ENCODE measurements around the gene IFNW1. TPM values are rescaled to one million over a fixed set of nuclear protein-coding genes. Genes with fewer than 3 reads are reported as not detected.

The IFNW1 gene
- total RNA-seq, 6 experiments from 2014 or later, result not detected

DNA sequence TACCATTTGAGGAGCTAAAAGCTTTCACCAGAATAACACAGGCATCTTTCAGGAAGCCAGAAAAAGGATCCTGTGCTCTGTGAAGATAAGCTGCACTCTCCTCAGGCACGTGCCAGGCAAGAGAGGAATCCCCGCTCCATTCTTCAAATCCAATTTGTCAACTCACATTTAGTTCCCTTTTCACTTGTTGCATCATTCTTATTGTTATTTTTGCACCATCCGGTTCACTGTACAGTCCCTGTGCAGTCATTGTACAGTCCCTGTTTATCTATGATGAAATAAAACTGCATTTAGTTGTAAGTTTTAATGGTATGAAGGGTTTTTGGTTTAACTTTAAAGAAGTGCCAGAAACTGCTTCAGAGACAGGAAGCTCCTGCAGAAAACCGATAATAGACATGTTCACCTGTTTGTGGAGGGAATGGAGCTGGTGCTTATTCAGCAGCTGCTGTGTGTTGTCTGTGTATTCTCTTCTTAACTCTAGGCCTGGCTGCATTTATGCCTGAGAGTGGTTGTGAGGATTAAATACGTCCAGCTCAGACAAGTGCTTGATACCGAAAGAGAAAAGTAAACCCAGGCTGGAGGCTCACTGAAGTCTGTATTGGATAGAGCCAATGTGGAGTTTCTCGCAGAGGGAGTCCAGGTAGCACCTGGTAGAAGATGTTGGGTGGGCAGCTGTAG, 22.4 kb downstream of the IFNW1 start:
- H3K9me3 Mint-ChIP-seq, result no peaks in the 10 kb centered on the region

DNA sequence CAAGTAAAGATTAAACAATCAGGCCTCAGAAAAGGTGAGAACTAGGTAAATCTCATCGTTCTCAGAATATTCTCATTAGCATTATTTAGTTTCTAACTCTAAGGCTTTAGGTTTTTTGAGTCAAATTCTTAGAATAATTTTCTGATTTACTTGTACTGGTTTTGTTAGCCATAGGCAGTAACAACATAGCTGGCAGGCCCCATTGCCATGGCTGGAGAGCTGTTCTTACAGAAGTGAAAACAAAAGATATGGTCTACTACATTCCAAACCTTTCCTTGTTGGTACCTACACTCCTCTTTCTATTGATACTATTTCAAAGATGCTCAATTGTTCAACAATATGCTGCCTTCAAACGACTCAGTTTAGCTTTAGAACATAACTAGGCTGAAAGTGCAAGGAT, 27.3 kb downstream of the IFNW1 start:
- Mint-ChIP-seq H3K9me3 (no peaks in the 10 kb centered on the region), H3K27me3 (ENCODE audit: insufficient read depth) (peaks cover 20% of the 10 kb centered on the region), H3K36me3 (ENCODE audit: low read depth) (no peaks in the 10 kb centered on the region), H3K4me1 (ENCODE audit: low read depth) (no peaks in the 10 kb centered on the region), H3K27ac (no peak overlapping the region), H3K4me3 (no peak overlapping the region)
- TF ChIP-seq, protein P1, sequence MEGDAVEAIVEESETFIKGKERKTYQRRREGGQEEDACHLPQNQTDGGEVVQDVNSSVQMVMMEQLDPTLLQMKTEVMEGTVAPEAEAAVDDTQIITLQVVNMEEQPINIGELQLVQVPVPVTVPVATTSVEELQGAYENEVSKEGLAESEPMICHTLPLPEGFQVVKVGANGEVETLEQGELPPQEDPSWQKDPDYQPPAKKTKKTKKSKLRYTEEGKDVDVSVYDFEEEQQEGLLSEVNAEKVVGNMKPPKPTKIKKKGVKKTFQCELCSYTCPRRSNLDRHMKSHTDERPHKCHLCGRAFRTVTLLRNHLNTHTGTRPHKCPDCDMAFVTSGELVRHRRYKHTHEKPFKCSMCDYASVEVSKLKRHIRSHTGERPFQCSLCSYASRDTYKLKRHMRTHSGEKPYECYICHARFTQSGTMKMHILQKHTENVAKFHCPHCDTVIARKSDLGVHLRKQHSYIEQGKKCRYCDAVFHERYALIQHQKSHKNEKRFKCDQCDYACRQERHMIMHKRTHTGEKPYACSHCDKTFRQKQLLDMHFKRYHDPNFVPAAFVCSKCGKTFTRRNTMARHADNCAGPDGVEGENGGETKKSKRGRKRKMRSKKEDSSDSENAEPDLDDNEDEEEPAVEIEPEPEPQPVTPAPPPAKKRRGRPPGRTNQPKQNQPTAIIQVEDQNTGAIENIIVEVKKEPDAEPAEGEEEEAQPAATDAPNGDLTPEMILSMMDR (IDR thresholded peaks at IDR 0.05), result no peak
- DNase-seq, result no peak

More for the DNA sequence above, 22.4 kb downstream of the IFNW1 start:
- Mint-ChIP-seq H3K27me3 (ENCODE audit: insufficient read depth) (peaks cover 32% of the 10 kb centered on the region), H3K4me1 (ENCODE audit: low read depth) (no peaks in the 10 kb centered on the region), H3K4me3 (no peak overlapping the region), H3K27ac (no peak overlapping the region), H3K36me3 (ENCODE audit: low read depth) (no peaks in the 10 kb centered on the region)
- TF ChIP-seq, protein P1 (IDR thresholded peaks at IDR 0.05), result no peak
- DNase-seq, result no peak

DNA sequence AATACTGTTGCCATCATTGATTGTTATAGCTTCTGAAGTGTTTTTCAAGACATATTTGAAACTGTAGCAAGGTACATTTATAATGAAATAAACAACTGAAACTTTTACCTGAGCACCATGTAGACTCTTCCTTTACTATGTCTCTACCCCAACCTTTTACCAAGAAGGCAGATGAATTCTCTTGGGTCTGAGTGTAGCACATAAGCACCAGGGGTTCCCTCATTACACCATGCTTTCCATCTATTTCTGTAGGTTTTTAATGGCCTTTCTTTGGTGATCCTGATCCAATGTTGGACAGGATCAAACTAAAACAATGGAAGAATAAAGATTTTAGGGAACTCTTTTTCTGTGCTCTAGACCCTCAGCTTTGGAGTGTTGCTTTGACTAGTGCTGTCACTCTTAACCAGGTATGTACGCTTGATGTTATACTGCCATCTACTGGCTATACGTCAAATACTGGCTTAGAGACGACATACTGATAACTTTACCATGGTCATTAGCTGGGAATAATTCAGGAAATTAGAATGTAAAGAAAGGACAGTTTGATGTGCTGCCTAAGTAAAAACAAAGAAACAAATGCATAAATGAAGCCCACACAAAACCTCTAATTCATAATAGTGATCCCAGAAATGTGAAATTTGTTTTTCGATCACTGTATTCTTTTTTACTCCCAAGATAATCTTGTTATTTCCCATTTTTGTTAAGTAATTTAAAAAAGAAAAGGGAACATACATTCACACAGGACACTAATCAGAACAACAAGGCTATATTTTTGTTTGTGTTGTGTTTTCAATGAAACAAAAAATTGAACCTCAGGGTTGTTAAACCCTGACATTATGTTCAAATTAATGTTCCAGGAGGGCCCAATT, 30.7 kb downstream of the IFNW1 start:
- Mint-ChIP-seq H3K27ac (no peak overlapping the region), H3K9me3 (no peaks in the 10 kb centered on the region), H3K4me1 (ENCODE audit: low read depth) (no peaks in the 10 kb centered on the region), H3K36me3 (ENCODE audit: low read depth) (no peaks in the 10 kb centered on the region), H3K4me3 (no peak overlapping the region), H3K27me3 (ENCODE audit: insufficient read depth) (peaks cover 4% of the 10 kb centered on the region)
- TF ChIP-seq, protein P1 (IDR thresholded peaks at IDR 0.05), result peak; percentile 93
- DNase-seq, result peak; percentile 48

DNA sequence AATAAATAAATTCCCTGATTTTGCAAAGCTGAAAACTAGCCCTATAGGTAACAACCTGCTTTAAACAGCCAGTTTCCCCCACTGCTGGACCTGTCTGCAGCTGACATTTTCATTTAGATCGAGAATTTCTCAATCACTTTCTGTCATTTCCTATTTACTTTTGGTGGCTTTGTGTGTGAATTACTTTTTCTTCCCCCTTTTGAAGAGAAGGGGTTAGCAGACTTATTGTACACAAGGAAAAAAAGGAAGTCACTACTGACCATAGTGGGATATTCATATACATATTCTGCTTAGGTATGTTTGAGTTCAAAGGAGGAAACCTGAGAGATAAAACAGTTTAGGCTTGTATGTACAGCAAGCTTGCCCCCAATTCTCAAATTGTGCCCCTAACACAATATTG, 36.8 kb downstream of the IFNW1 start:
- Mint-ChIP-seq H3K4me3 (no peak overlapping the region), H3K9me3 (no peaks in the 10 kb centered on the region), H3K27me3 (ENCODE audit: insufficient read depth) (peaks cover 2% of the 10 kb centered on the region), H3K4me1 (ENCODE audit: low read depth) (peaks cover 7% of the 10 kb centered on the region), H3K36me3 (ENCODE audit: low read depth) (no peaks in the 10 kb centered on the region), H3K27ac (no peak overlapping the region)
- no peak for DNase-seq
- TF ChIP-seq, protein P1 (IDR thresholded peaks at IDR 0.05), result no peak

DNA sequence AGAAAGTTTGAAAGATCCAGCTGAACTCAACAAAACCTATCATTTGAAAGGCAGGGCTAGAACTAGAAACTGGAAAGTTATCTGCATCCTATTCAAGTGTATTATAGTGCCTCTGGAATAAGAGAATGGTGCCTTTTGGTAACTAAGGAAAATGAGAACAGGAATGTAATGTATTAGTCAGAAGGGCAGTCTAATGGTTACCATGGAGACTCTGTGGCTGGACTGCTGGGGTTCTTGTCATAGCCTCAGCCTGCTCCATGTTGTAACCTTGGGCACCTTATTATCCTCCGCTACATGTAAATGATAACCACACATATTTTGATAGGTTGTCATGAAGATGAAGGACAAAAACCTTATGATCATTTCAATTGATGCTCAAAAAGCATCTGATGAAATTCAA, 39.3 kb downstream of the IFNW1 start:
- TF ChIP-seq, protein P1 (IDR thresholded peaks at IDR 0.05), result no peak
- Mint-ChIP-seq H3K27me3 (ENCODE audit: insufficient read depth) (no peaks in the 10 kb centered on the region; the same call in none of the 2 replicates), H3K4me3 (no peak overlapping the region), H3K4me1 (ENCODE audit: low read depth) (peaks cover 9% of the 10 kb centered on the region), H3K27ac (no peak overlapping the region), H3K36me3 (ENCODE audit: low read depth) (no peaks in the 10 kb centered on the region), H3K9me3 (no peaks in the 10 kb centered on the region)
- peak; percentile 38 for DNase-seq

All from HFFc6 (cell line).